Measurements from ENCODE around the gene TRPM3. TPM values are rescaled to one million over a fixed set of nuclear protein-coding genes. Genes with fewer than 3 reads are reported as not detected.

The TRPM3 gene
- total and polyA plus RNA-seq, 7 experiments from 2014 or later = not detected

DNA sequence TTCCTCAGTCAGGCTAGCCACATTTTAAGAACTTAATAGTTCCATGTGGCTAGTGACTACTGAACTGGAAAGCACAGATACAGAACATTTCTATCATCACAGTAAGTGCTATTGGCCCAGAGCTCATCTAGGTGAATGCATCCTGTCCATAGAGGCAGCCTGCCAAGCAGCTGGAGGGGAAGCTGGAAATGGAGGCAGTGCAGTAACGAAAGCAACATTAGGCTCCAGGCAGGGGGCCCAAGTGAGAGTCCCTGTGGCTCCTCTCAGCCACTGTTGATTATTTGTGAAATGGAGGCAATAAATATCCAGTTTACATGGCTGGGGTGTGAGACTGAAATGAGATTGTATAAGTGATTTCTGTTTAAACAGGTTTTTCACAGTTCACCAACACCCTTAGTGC is 479.8 kb downstream of the TRPM3 start:
- H3K4me3 ChIP-seq (ENCODE audit: low read length) = no peak overlapping the region
- DNase-seq (no peak), ATAC-seq (no peak)
- POLR2A ChIA-PET = no interaction called here
- no peak overlapping the region for H3K27ac Mint-ChIP-seq
- H3K4me1 ChIP-seq (ENCODE audit: control insufficient read depth in 2 of 2, insufficient read depth in 2 of 2, low read length in 2 of 2) = no peaks in the 10 kb centered on the region
- CTCF ChIA-PET = interaction anchor here (0.8 kb wide), 1 partner anchor 1631 kb away, joined by 3 read pairs; no protein-coding TSS in a partner anchor
- H3K27me3 Mint-ChIP-seq = peaks cover 13 to 26% (median 23%) of the 10 kb centered on the region in 5 donors
- no peaks in the 10 kb centered on the region for H3K36me3 ChIP-seq (ENCODE audit: control insufficient read depth in 2 of 3, insufficient read depth in 3 of 3, low read length in 3 of 3)
- intact Hi-C loops (cut with micrococcal nuclease) = no loop called here
- H3K27me3 ChIP-seq (ENCODE audit: control insufficient read depth in 2 of 2, insufficient read depth in 2 of 2, low read length in 2 of 2) = no peaks in the 10 kb centered on the region
- no peaks in the 10 kb centered on the region for H3K4me1 Mint-ChIP-seq
- no peaks in the 10 kb centered on the region for H3K9me3 ChIP-seq (ENCODE audit: control insufficient read depth in 2 of 3, low read length in 3 of 3)
- no peak overlapping the region for H3K27ac ChIP-seq (ENCODE audit: low read depth, low read length)
- no peaks in the 10 kb centered on the region for H3K36me3 Mint-ChIP-seq
- H3K9me3 Mint-ChIP-seq = peaks cover 0 to 2% (median 0%) of the 10 kb centered on the region in 11 donors
- no peak overlapping the region for H3K4me3 Mint-ChIP-seq

GRCh38 chr9:70641031-70641430 is 480.4 kb downstream of the TRPM3 start:
- Histone ChIP-seq H3K36me3 (ENCODE audit: control insufficient read depth in 2 of 3, insufficient read depth in 3 of 3, low read length in 3 of 3) (no peaks in the 10 kb centered on the region), H3K4me3 (ENCODE audit: low read length) (no peak overlapping the region), H3K27me3 (ENCODE audit: control insufficient read depth in 2 of 2, insufficient read depth in 2 of 2, low read length in 2 of 2) (no peaks in the 10 kb centered on the region), H3K4me1 (ENCODE audit: control insufficient read depth in 2 of 2, insufficient read depth in 2 of 2, low read length in 2 of 2) (no peaks in the 10 kb centered on the region), H3K9me3 (ENCODE audit: control insufficient read depth in 2 of 3, low read length in 3 of 3) (no peaks in the 10 kb centered on the region), H3K27ac (ENCODE audit: low read depth, low read length) (no peak overlapping the region)
- Mint-ChIP-seq H3K27me3 (peaks cover 10 to 24% (median 20%) of the 10 kb centered on the region in 5 donors), H3K9me3 (no peaks in the 10 kb centered on the region), H3K4me1 (no peaks in the 10 kb centered on the region), H3K36me3 (no peaks in the 10 kb centered on the region), H3K4me3 (no peak overlapping the region), H3K27ac (no peak overlapping the region)
- POLR2A ChIA-PET = no interaction called here
- CTCF ChIA-PET = interaction anchor here (1.2 kb wide), 1 partner anchor 1631 kb away, joined by 3 read pairs; no protein-coding TSS in a partner anchor
- no peak for DNase-seq
- intact Hi-C loops (cut with micrococcal nuclease) = no loop called here
- no peak for ATAC-seq

- POLR2A ChIA-PET = no interaction called here
- no peak overlapping the region for H3K4me3 Mint-ChIP-seq
Observed at GRCh38 chr9:70639853-70640814, 481.3 kb downstream of the TRPM3 start.

GRCh38 chr9:70635790-70636189 is 485.6 kb downstream of the TRPM3 start:
- Mint-ChIP-seq H3K4me1 (no peaks in the 10 kb centered on the region), H3K36me3 (no peaks in the 10 kb centered on the region), H3K4me3 (no peak overlapping the region), H3K9me3 (no peaks in the 10 kb centered on the region), H3K27me3 (peaks cover 0 to 7% (median under 1%) of the 10 kb centered on the region in 5 donors), H3K27ac (no peak overlapping the region)
- H3K9me3 ChIP-seq (ENCODE audit: control insufficient read depth in 2 of 3, low read length in 3 of 3) = no peaks in the 10 kb centered on the region
- H3K4me1 ChIP-seq (ENCODE audit: control insufficient read depth in 2 of 2, insufficient read depth in 2 of 2, low read length in 2 of 2) = no peaks in the 10 kb centered on the region
- intact Hi-C loops (cut with micrococcal nuclease) = no loop called here
- no peaks in the 10 kb centered on the region for H3K36me3 ChIP-seq (ENCODE audit: control insufficient read depth in 2 of 3, insufficient read depth in 3 of 3, low read length in 3 of 3)
- H3K27ac ChIP-seq (ENCODE audit: low read depth, low read length) = no peak overlapping the region
- H3K27me3 ChIP-seq (ENCODE audit: control insufficient read depth in 2 of 2, insufficient read depth in 2 of 2, low read length in 2 of 2) = no peaks in the 10 kb centered on the region
- no peak overlapping the region for H3K4me3 ChIP-seq (ENCODE audit: low read length)
- ChIA-PET CTCF (no interaction called here), POLR2A (no interaction called here)
- no peak for ATAC-seq
- no peak for DNase-seq

More at GRCh38 chr9:70639853-70640814, 481.3 kb downstream of the TRPM3 start:
- Histone ChIP-seq H3K36me3 (ENCODE audit: control insufficient read depth in 2 of 3, insufficient read depth in 3 of 3, low read length in 3 of 3) (no peaks in the 10 kb centered on the region), H3K27ac (ENCODE audit: low read depth, low read length) (no peak overlapping the region), H3K4me3 (ENCODE audit: low read length) (no peak overlapping the region), H3K27me3 (ENCODE audit: control insufficient read depth in 2 of 2, insufficient read depth in 2 of 2, low read length in 2 of 2) (no peaks in the 10 kb centered on the region), H3K4me1 (ENCODE audit: control insufficient read depth in 2 of 2, insufficient read depth in 2 of 2, low read length in 2 of 2) (no peaks in the 10 kb centered on the region), H3K9me3 (ENCODE audit: control insufficient read depth in 2 of 3, low read length in 3 of 3) (no peaks in the 10 kb centered on the region)
- Mint-ChIP-seq H3K9me3 (no peaks in the 10 kb centered on the region), H3K36me3 (no peaks in the 10 kb centered on the region), H3K27ac (no peak overlapping the region), H3K27me3 (peaks cover 6 to 24% (median 19%) of the 10 kb centered on the region in 5 donors), H3K4me1 (no peaks in the 10 kb centered on the region)
- CTCF ChIA-PET = interaction anchor here (0.7 to 1.2 kb wide), 3 partner anchors 10 to 1632 kb away, joined by 3 read pairs; no protein-coding TSS in a partner anchor
- ATAC-seq = no peak
- intact Hi-C loops (cut with micrococcal nuclease) = loop anchor here in 1 of 2 donors (1.0 kb wide), 1 partner anchor 609 kb away; no protein-coding TSS in a partner anchor
- peak in 2 of 9 donors; percentile 14 to 34 for DNase-seq

DNA sequence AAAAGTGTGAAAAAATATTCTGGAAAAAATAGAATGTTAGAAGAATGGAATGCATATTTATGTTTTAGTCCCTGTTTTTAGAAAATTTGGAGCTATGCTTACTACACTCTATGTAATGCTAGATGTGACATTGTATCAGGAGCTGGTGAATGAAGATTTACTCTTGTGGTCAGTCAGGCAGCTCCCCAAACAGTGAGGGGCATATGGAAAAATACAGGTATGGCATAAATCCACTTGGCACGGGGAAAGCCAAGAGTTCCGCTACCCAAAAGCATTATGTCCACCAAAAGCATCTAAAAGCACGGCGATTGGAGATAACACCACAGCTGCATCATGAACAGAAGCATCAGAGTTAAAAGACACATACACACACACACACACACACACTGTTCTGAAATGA is 486.7 kb downstream of the TRPM3 start:
- Histone ChIP-seq H3K4me3 (ENCODE audit: low read length) (no peak overlapping the region), H3K27ac (ENCODE audit: low read depth, low read length) (no peak overlapping the region), H3K9me3 (ENCODE audit: control insufficient read depth in 2 of 3, low read length in 3 of 3) (no peaks in the 10 kb centered on the region), H3K27me3 (ENCODE audit: control insufficient read depth in 2 of 2, insufficient read depth in 2 of 2, low read length in 2 of 2) (no peaks in the 10 kb centered on the region), H3K36me3 (ENCODE audit: control insufficient read depth in 2 of 3, insufficient read depth in 3 of 3, low read length in 3 of 3) (no peaks in the 10 kb centered on the region), H3K4me1 (ENCODE audit: control insufficient read depth in 2 of 2, insufficient read depth in 2 of 2, low read length in 2 of 2) (no peaks in the 10 kb centered on the region)
- H3K36me3 Mint-ChIP-seq = no peaks in the 10 kb centered on the region
- DNase-seq (no peak), ATAC-seq (no peak)
- peaks cover 0 to 2% (median 0%) of the 10 kb centered on the region in 7 donors for H3K4me1 Mint-ChIP-seq
- no peak overlapping the region for H3K4me3 Mint-ChIP-seq
- POLR2A ChIA-PET = no interaction called here
- H3K9me3 Mint-ChIP-seq = no peaks in the 10 kb centered on the region
- intact Hi-C loops (cut with micrococcal nuclease) = no loop called here
- CTCF ChIA-PET = no interaction called here
- H3K27me3 Mint-ChIP-seq = peaks cover 0 to 3% (median 0%) of the 10 kb centered on the region in 5 donors
- no peak overlapping the region for H3K27ac Mint-ChIP-seq

GRCh38 chr9:70630971-70631370 is 490.4 kb downstream of the TRPM3 start:
- ATAC-seq = no peak
- H3K27me3 ChIP-seq (ENCODE audit: control insufficient read depth in 2 of 2, insufficient read depth in 2 of 2, low read length in 2 of 2) = no peaks in the 10 kb centered on the region
- no peak overlapping the region for H3K4me3 Mint-ChIP-seq
- CTCF ChIA-PET = interaction anchor here (0.8 kb wide), 1 partner anchor 9 kb away, joined by 3 read pairs; no protein-coding TSS in a partner anchor
- H3K4me1 Mint-ChIP-seq = peaks cover 0 to 4% (median 0%) of the 10 kb centered on the region in 7 donors
- no peak overlapping the region for H3K4me3 ChIP-seq (ENCODE audit: low read length)
- POLR2A ChIA-PET = no interaction called here
- no peaks in the 10 kb centered on the region for H3K9me3 ChIP-seq (ENCODE audit: control insufficient read depth in 2 of 3, low read length in 3 of 3)
- H3K27me3 Mint-ChIP-seq = peaks cover 0 to 8% (median 0%) of the 10 kb centered on the region in 5 donors
- H3K4me1 ChIP-seq (ENCODE audit: control insufficient read depth in 2 of 2, insufficient read depth in 2 of 2, low read length in 2 of 2) = no peaks in the 10 kb centered on the region
- no peaks in the 10 kb centered on the region for H3K36me3 ChIP-seq (ENCODE audit: control insufficient read depth in 2 of 3, insufficient read depth in 3 of 3, low read length in 3 of 3)
- H3K9me3 Mint-ChIP-seq = no peaks in the 10 kb centered on the region
- no peaks in the 10 kb centered on the region for H3K36me3 Mint-ChIP-seq
- intact Hi-C loops (cut with micrococcal nuclease) = no loop called here
- no peak overlapping the region for H3K27ac Mint-ChIP-seq
- no peak overlapping the region for H3K27ac ChIP-seq (ENCODE audit: low read depth, low read length)
- no peak for DNase-seq
